GM21515 (cell line): ENCODE measurements around the gene PPP4R4.

Source experiments
- ATAC-seq: cut with Tn5 transposase; IDR thresholded peaks from one replicate; pipeline ENCODE4 v1.9.1; 2021; ENCODE audit not compliant: unreplicated experiment

PPP4R4 gene

GRCh38 chr14:94305620-94306019 lies 131.5 kb downstream of the PPP4R4 start:
- no peak for ATAC-seq

- no peak for ATAC-seq
These were observed 132.2 kb downstream of the PPP4R4 start for GRCh38 chr14:94306047-94306978.

DNA sequence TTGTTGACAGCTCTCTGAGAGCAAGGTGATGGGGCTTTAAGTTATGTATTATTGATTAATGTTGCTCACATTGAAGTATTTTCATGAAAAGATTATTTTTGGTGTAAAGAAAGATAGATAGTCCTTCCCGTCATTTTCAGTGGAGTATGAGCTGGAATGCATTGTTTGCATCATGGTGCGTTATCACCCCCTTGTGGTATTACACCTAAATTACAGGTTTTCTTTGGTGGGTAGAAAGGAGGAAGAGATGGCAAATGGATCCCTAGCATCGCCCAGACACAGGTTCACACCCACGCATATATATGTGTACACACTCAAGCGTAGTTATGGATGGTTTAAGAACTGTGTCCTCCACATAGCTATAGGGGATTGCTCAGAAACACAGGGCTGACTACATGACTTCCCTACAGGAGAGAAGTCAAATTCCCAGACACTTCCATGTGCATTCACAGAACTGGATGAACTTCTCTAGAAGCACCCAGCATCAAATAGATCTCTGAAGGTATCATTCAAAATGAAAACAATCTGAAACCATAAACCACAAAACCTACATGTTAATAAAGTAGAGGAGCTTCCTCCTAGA lies 133.4 kb downstream of the PPP4R4 start:
- ATAC-seq, result no peak

DNA sequence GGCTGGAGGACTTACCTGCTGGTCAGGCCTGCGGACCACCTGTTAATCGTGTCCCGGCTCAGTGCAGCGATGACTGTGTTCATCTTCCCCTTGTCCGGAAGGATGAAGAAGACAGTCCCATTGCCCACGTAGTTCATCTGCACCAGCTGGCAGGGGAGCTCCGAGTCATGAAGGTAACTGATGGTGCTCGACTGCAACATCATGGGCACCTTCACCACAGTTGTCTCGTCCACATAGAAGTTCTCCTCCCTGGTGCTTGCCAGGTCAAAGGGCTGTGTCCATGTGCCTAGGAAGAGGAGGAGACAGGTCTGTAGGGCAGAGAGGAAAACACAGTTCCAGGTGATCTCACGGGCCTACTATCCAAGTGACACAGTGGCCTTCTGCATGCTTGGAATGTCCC lies 135.6 kb downstream of the PPP4R4 start:
- ATAC-seq, result no peak

DNA sequence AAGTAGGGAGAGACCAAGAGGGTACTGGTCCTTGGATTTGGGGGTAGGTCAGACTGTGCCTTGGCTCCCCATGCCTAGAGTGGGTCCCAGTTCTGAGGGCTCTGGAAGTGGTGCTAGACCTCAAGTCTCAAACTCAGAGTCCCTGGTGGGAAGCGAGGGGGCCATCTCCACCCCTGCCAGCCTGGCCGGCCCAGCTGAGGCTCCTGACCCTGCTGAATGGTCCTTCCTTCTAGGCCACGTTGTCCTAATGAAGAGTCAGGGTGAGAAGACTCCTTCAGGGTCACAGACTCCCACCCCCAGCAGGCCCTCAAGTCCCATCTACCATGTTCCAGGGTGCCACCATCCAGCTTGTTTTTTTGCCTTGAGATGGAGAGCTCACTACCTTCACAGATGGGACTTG lies 136.1 kb downstream of the PPP4R4 start:
- no peak for ATAC-seq

DNA sequence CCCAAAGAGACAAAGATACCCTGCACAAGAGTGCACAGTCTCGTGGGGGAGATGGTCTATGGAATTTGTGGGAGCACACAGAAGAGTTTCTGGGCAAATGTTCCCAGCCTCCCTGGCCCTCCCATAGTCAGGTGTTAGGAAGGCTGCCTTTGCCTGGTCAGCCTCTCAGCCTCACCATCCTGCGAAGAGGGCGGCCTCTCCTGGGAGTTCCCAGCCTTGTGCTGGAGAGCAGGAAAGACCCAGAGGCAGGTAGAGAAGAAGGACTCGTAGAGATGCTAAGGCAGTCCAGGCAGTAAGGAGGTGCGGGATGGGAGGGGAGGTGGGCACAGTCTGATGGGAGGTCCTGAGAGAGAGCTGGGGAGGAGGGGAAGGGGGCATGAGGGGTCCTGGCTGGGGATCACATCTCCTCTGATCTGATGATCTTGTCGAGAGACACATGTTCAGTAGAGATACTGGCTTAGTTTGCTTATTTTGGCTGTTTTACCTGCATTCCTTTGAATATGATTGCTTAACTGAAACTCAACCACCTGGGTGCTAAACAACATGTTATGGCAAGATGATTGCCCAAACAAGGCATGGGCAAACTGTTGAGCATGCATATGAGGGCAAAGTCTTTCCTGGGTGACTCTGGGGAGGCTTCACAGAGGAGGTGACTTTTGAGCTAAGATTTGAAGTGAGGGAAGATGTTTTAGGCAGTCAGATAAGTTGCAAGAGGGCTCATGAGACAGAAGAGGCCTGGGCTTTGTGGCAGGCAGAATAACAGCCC lies 138.5 kb downstream of the PPP4R4 start:
- ATAC-seq, result no peak

DNA sequence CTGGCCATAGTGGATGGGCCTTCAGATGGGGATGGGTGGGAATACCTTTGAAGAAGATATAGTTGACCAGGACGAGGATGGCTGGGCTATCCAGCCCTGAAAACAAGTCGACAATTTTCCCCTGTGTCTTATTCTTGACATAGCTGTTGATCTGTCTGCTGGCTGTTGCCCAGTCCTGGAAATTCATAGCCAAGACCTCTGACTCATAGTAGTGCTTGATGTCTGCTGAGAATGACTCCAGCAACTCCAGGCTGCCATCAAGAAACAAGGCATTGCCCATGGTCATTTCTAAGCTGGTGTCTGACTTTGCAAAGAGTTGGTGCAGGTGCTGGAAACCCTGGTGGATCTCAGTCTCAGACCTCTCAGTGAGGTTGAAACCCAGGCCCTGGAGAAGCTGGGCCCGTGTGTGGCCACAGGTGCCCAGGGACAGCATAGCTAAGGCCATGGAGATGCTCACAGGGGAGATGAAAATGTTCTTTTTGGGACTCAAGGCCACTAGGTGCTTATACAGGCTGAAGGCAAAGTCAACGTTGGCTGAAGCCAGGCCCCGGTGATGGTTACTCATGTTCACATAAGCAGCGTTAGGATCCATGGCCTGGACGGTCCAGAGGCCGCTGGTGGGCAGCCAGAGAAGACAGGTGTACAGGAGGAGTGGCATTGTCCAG lies 140.0 kb downstream of the PPP4R4 start:
- ATAC-seq, result no peak

- ATAC-seq, result no peak
These were observed 140.8 kb downstream of the PPP4R4 start for GRCh38 chr14:94314890-94315289.

GRCh38 chr14:94316692-94317091 lies 142.6 kb downstream of the PPP4R4 start:
- no peak for ATAC-seq

- ATAC-seq, result no peak
These were observed 143.1 kb downstream of the PPP4R4 start for GRCh38 chr14:94317259-94317658.

DNA sequence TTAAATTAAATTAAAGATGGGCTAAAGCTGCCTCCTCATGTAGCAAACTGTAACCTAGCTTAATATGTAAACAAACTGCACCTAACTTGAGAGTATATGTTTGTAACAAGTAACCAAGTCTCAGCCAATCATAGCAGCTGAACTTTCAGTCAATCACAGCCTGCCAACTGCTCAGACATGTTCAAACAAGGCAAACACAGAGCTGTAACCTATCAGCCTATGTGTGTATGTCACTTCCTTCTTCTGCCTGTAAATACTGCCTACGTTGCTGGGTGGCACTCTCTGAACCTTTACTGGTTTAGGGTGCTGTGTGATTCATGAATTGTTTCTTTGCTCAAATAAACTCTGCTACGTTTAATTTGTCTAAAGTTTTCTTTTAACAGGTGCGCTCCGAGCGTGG lies 146.1 kb downstream of the PPP4R4 start:
- ATAC-seq, result no peak

DNA sequence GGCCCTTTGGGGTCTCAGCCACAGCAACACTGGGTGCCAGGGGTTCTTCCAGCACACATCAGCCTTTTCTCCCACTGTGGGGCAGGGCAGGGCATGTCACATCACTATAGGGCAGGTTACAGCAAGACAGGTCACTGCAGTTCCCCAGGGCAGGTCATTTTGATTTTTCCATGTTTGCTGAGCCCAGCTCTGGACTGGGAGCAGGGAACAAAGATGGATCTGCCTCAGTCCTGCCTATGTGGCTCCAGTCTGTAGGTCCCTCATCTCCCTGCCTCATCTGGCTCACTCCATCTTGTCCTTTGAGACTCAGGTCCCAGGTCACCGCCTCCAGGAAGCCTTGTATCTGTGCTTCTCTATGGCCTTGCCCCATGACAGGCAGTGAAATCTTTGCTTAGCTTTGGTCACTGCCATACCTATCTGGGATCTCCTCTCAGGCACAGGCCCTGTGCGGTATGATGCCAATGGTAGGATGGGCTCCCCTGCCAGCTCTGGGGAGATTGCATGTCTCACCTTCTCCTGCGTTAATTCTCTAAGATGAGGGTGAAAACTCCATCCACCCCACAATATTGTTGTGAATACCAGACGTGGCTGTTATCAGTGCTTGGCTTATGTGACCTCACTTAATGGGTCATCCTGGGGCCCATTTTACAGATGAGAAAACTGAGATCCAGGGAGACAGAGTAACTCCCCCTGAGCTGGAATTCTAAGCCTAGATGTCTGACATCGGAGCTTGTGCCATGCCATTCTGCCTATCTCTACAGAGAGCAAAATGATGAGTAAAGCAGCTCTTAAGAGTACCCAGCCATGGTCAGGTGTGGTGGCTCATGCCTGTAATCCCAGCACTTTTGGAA lies 147.5 kb downstream of the PPP4R4 start:
- ATAC-seq, result no peak

GRCh38 chr14:94322648-94323570 lies 148.8 kb downstream of the PPP4R4 start, which contains the start of gene SERPINA6:
Gene SERPINA6, minus strand, starts transcription at chr14:94323336. Its CDS starts 8,688 bp downstream, at chr14:94314648.
- ATAC-seq, result no peak

GRCh38 chr14:94328196-94328595 lies 154.1 kb downstream of the PPP4R4 start:
- ATAC-seq, result no peak
